HG02588 (cell line): ENCODE data around the gene CPHXL2.

Experiments used
- ATAC-seq: cut with Tn5 transposase; IDR thresholded peaks from one replicate; pipeline ENCODE4 v1.9.1; 2021; ENCODE audit warnings: mild to moderate bottlenecking, moderate library complexity; ENCODE audit not compliant: unreplicated experiment

The CPHXL2 gene

GRCh38 chr16:75644240-75645012 lies 32.4 kb downstream of the CPHXL2 start:
- no peak for ATAC-seq

- no peak for ATAC-seq
Observed at GRCh38 chr16:75640598-75640997, 36.2 kb downstream of the CPHXL2 start.

GRCh38 chr16:75635036-75635435 lies 41.8 kb downstream of the CPHXL2 start:
- no peak for ATAC-seq

GRCh38 chr16:75632857-75633256 lies 44.0 kb downstream of the CPHXL2 start:
- ATAC-seq, result no peak

- no peak for ATAC-seq
Observed at GRCh38 chr16:75630052-75630451, 46.8 kb downstream of the CPHXL2 start.

- no peak for ATAC-seq
Observed at GRCh38 chr16:75629132-75629531, 47.7 kb downstream of the CPHXL2 start.

GRCh38 chr16:75628351-75628750 lies 48.5 kb downstream of the CPHXL2 start:
- ATAC-seq, result no peak

- ATAC-seq, result no peak
Observed at GRCh38 chr16:75627851-75628250, 49.0 kb downstream of the CPHXL2 start.

GRCh38 chr16:75626806-75627205 lies 50.0 kb downstream of the CPHXL2 start:
- ATAC-seq, result no peak

GRCh38 chr16:75624921-75625334 lies 51.9 kb downstream of the CPHXL2 start:
- ATAC-seq, result no peak

- peak; percentile 92 for ATAC-seq
Observed at GRCh38 chr16:75622761-75623605, 53.8 kb downstream of the CPHXL2 start, which contains the start of gene ADAT1. TSS of gene ADAT1 (minus strand) at chr16:75623281. CDS start at chr16:75620799, 2,482 bp downstream.

GRCh38 chr16:75621170-75621477 lies 55.7 kb downstream of the CPHXL2 start:
- ATAC-seq, result no peak

GRCh38 chr16:75620326-75621169 lies 56.3 kb downstream of the CPHXL2 start:
- no peak for ATAC-seq

- ATAC-seq, result no peak
Observed at GRCh38 chr16:75618780-75619179, 58.0 kb downstream of the CPHXL2 start.

- ATAC-seq, result no peak
Observed at GRCh38 chr16:75617121-75617520, 59.7 kb downstream of the CPHXL2 start.

GRCh38 chr16:75616521-75617010 lies 60.2 kb downstream of the CPHXL2 start:
- no peak for ATAC-seq

GRCh38 chr16:75615619-75616018 lies 61.2 kb downstream of the CPHXL2 start:
- ATAC-seq, result no peak

- ATAC-seq, result no peak
Observed at GRCh38 chr16:75614066-75614897, 62.5 kb downstream of the CPHXL2 start.
